GM12878 (cell line): Measurements from ENCODE around the gene CFAP57.

ENCODE experiments used
- ESRRA ChIP-seq: IDR thresholded peaks from 2 replicates; pipeline ENCODE4 v1.6.1; 2012; ENCODE audit warnings: mild to moderate bottlenecking, low read length, improper control_type of control experiment
- EZH2 ChIP-seq: IDR thresholded peaks from 2 replicates; pipeline ENCODE4 v1.6.1; 2012; ENCODE audit warnings: low read depth, mild to moderate bottlenecking, control low read depth, inconsistent platforms, low read length, borderline replicate concordance; ENCODE audit not compliant: control insufficient read depth
- POLR2A ChIP-seq: IDR thresholded peaks from 2 replicates; pipeline ENCODE4 v1.6.1; 2011; ENCODE audit warnings: low read depth, mild to moderate bottlenecking, low read length
- SP1 ChIP-seq: IDR thresholded peaks from one replicate; pipeline ENCODE4 v1.6.1; 2011; ENCODE audit warnings: low read depth, low read length
- STAT3 ChIP-seq: IDR thresholded peaks from 2 replicates; pipeline ENCODE4 v1.6.1; 2011; ENCODE audit warnings: low read depth, low read length, improper control_type of control experiment
- TBL1XR1 ChIP-seq: IDR thresholded peaks from 2 replicates; pipeline ENCODE4 v1.6.1; 2012; ENCODE audit warnings: low read depth, low read length, improper control_type of control experiment
- TF ChIP-seq, protein P1 (sequence below), 3 experiments: IDR thresholded peaks in 2 of 3; conservative IDR thresholded peaks in 1 of 3; 2 replicates each; pipeline ENCODE4 v1.5.1; 2011; ENCODE audit warnings: low read depth in 3 of 3, low read length in 3 of 3, mild to moderate bottlenecking in 3 of 3, control low read depth in 2 of 3, moderate library complexity in 2 of 3, inconsistent platforms in 1 of 3, mixed read lengths in 1 of 3; ENCODE audit not compliant: control insufficient read depth in 2 of 3, insufficient read depth in 1 of 3; ENCODE audit errors: extremely low read depth in 1 of 3
- TF ChIP-seq, protein P2 (sequence below): IDR thresholded peaks from 2 replicates; pipeline ENCODE4 v1.6.1; 2012; ENCODE audit warnings: low read depth, low read length, improper control_type of control experiment

GRCh38 chr1:43149889-43150288, 22.2 kb upstream of the CFAP57 start:
- TF ChIP-seq SP1, result no peak
- TF ChIP-seq, protein P1, sequence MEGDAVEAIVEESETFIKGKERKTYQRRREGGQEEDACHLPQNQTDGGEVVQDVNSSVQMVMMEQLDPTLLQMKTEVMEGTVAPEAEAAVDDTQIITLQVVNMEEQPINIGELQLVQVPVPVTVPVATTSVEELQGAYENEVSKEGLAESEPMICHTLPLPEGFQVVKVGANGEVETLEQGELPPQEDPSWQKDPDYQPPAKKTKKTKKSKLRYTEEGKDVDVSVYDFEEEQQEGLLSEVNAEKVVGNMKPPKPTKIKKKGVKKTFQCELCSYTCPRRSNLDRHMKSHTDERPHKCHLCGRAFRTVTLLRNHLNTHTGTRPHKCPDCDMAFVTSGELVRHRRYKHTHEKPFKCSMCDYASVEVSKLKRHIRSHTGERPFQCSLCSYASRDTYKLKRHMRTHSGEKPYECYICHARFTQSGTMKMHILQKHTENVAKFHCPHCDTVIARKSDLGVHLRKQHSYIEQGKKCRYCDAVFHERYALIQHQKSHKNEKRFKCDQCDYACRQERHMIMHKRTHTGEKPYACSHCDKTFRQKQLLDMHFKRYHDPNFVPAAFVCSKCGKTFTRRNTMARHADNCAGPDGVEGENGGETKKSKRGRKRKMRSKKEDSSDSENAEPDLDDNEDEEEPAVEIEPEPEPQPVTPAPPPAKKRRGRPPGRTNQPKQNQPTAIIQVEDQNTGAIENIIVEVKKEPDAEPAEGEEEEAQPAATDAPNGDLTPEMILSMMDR (IDR thresholded peaks at IDR 0.05 in 2 of 3, conservative IDR thresholded peaks at IDR 0.05 in 1 of 3; ENCODE audit: control insufficient read depth in 2 of 3, extremely low read depth in 1 of 3, insufficient read depth in 1 of 3, low read depth in 3 of 3, low read length in 3 of 3), result no peak
- TF ChIP-seq ESRRA, result no peak
- TF ChIP-seq POLR2A, result no peak
- no peak for TF ChIP-seq STAT3
- TF ChIP-seq, protein P2, sequence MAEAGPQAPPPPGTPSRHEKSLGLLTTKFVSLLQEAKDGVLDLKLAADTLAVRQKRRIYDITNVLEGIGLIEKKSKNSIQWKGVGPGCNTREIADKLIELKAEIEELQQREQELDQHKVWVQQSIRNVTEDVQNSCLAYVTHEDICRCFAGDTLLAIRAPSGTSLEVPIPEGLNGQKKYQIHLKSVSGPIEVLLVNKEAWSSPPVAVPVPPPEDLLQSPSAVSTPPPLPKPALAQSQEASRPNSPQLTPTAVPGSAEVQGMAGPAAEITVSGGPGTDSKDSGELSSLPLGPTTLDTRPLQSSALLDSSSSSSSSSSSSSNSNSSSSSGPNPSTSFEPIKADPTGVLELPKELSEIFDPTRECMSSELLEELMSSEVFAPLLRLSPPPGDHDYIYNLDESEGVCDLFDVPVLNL, result no peak
- TF ChIP-seq TBL1XR1, result no peak
- TF ChIP-seq EZH2, result no peak
